HCT116 (cell line): ENCODE measurements around the gene SMTNL1. TPM values are rescaled to one million over a fixed set of nuclear protein-coding genes. Genes with fewer than 3 reads are reported as not detected.
A peak's percentile ranks its signal among the peaks of the same experiment; 100 is the strongest.

Experiments used
- ATAC-seq: fragments of 200-7000 bp; cut with Tn5 transposase; 2 replicates; pipeline ENCODE4 v1.9.1; 2020; ENCODE audit warnings: mild to moderate bottlenecking, moderate library complexity
- BruUV-seq: library from RNA; stranded (reverse); fragments of 400-500 nt; replicated peaks from 2 replicates; lab custom pipeline; 2021; lab: Mats Ljungman, UMichigan
- CTCF ChIA-PET: fragments of 300-600 bp; sonication (Branson Sonifier 250); formaldehyde crosslinking; loops from one replicate; lab custom pipeline; 2021; ENCODE audit warnings: antibody characterized with exemption; lab: Charles Lee
- POLR2A ChIA-PET: fragments of 300-600, 350-600 bp; sonication (Branson Sonifier 250); formaldehyde crosslinking; loops from one replicate; lab custom pipeline; 2021; ENCODE audit warnings: antibody characterized with exemption; lab: Charles Lee
- RAD21 ChIA-PET, 2 experiments: fragments of 300-600 bp; sonication (Branson Sonifier 250); formaldehyde crosslinking; loops; one replicate each; lab custom pipeline; 2023; ENCODE audit warnings: low total read pairs in 2 of 2; ENCODE audit not compliant: uncharacterized antibody in 2 of 2, unreplicated experiment in 2 of 2, low non-redundant PET in 1 of 2; lab: Charles Lee
- DNase-seq: peaks from one replicate; pipeline ENCODE4 v3.0.0-alpha.2; 2010; ENCODE audit warnings: low read depth, low spot score
- H2AFZ ChIP-seq: fragments of 200-600 bp; shearing (Covaris generic), sonication (generic); 2 replicates; pipeline ENCODE4 v1.6.1; 2017; ENCODE audit warnings: low read depth, mixed run types, mixed read lengths, antibody characterized with exemption, low read length; ENCODE audit not compliant: poor library complexity, severe bottlenecking
- H3K27ac ChIP-seq: 2 replicates; pipeline ENCODE4 v1.5.1; 2012; ENCODE audit warnings: low read depth, low read length
- H3K27me3 ChIP-seq: fragments of 200-600 bp; sonication (generic); 2 replicates; pipeline ENCODE4 v1.6.1; 2016; ENCODE audit warnings: mixed run types, low read length, mixed read lengths; ENCODE audit not compliant: insufficient read depth
- H3K36me3 ChIP-seq, 2 experiments: fragments of 200-500 bp in 1 of 2; fragments of 200-600 bp in 1 of 2; sonication (Bioruptor generic) in 1 of 2; sonication (generic) in 1 of 2; 2 replicates each; pipeline versions ENCODE4 v1.5.1 to v1.6.1; 2014 to 2016; ENCODE audit warnings: low read length in 2 of 2, inconsistent platforms in 1 of 2, mixed read lengths in 1 of 2, mixed run types in 1 of 2; ENCODE audit not compliant: insufficient read depth in 2 of 2, control insufficient read depth in 1 of 2
- H3K4me1 ChIP-seq, 2 experiments: fragments of 200-600 bp in 1 of 2; sonication (generic) in 1 of 2; 2 replicates each; pipeline versions ENCODE4 v1.5.1 to v1.6.1; 2012 to 2017; ENCODE audit warnings: low read length in 2 of 2, inconsistent platforms in 1 of 2, mild to moderate bottlenecking in 1 of 2, mixed read lengths in 1 of 2, mixed run types in 1 of 2, moderate library complexity in 1 of 2; ENCODE audit not compliant: insufficient read depth in 2 of 2, control insufficient read depth in 1 of 2
- H3K4me2 ChIP-seq: fragments of 200-600 bp; sonication (generic); 2 replicates; pipeline ENCODE4 v1.6.1; 2017; ENCODE audit warnings: mixed run types, low read length, mixed read lengths
- H3K4me3 ChIP-seq, 2 experiments: fragments of 200-600 bp in 1 of 2; sonication (generic) in 1 of 2; replicated peaks in 1 of 2; 2 replicates each; pipeline ENCODE4 v1.5.1; 2011 to 2016; ENCODE audit warnings: low read length in 2 of 2, control low read depth in 1 of 2, low read depth in 1 of 2, mild to moderate bottlenecking in 1 of 2, mixed read lengths in 1 of 2, mixed run types in 1 of 2
- H3K79me2 ChIP-seq: fragments of 200-600 bp; sonication (generic); 2 replicates; pipeline ENCODE4 v1.6.1; 2017; ENCODE audit warnings: mild to moderate bottlenecking, mixed run types, low read length, moderate library complexity, mixed read lengths; ENCODE audit not compliant: insufficient read depth
- H3K9ac ChIP-seq: fragments of 200-600 bp; sonication (generic); 2 replicates; pipeline ENCODE4 v1.6.1; 2016; ENCODE audit warnings: low read length, mixed read lengths
- H3K9me2 ChIP-seq: fragments of 200-600 bp; sonication (generic), shearing (Covaris generic); 2 replicates; pipeline ENCODE4 v1.6.1; 2017; ENCODE audit warnings: mixed run types, mild to moderate bottlenecking, moderate library complexity; ENCODE audit not compliant: insufficient read depth
- H3K9me3 ChIP-seq, 2 experiments: fragments of 200-500 bp in 1 of 2; fragments of 200-600 bp in 1 of 2; sonication (Bioruptor generic) in 1 of 2; sonication (generic) in 1 of 2; 2 replicates each; pipeline ENCODE4 v1.6.1; 2014 to 2017; ENCODE audit warnings: low read length in 2 of 2, mixed read lengths in 2 of 2, inconsistent platforms in 1 of 2, low read depth in 1 of 2, mild to moderate bottlenecking in 1 of 2, mixed run types in 1 of 2, moderate library complexity in 1 of 2; ENCODE audit not compliant: control insufficient read depth in 1 of 2, insufficient read depth in 1 of 2
- H4K20me1 ChIP-seq: fragments of 200-600 bp; sonication (generic), shearing (Covaris generic); 2 replicates; pipeline ENCODE4 v1.6.1; 2017; ENCODE audit warnings: mixed run types, mild to moderate bottlenecking, moderate library complexity; ENCODE audit not compliant: insufficient read depth
- CEBPB ChIP-seq: IDR thresholded peaks from 2 replicates; pipeline ENCODE4 v1.6.1; 2012; ENCODE audit warnings: low read depth
- EGR1 ChIP-seq: IDR thresholded peaks from 2 replicates; pipeline ENCODE4 v1.6.1; 2012; ENCODE audit warnings: low read depth
- ELF1 ChIP-seq: IDR thresholded peaks from 2 replicates; pipeline ENCODE4 v1.6.1; 2012; ENCODE audit warnings: low read depth, borderline replicate concordance
- EZH2 ChIP-seq: fragments of 200-600 bp; sonication (generic); IDR thresholded peaks from 2 replicates; pipeline ENCODE4 v1.6.1; 2017; ENCODE audit warnings: antibody characterized with exemption, mixed run types
- JUND ChIP-seq: IDR thresholded peaks from 2 replicates; pipeline ENCODE4 v1.6.1; 2012
- MAX ChIP-seq: IDR thresholded peaks from 2 replicates; pipeline ENCODE4 v1.6.1; 2012
- POLR2AphosphoS5 ChIP-seq: IDR thresholded peaks from 2 replicates; pipeline ENCODE4 v1.6.1; 2011; ENCODE audit warnings: mild to moderate bottlenecking, low read depth, low read length, moderate library complexity
- REST ChIP-seq: IDR thresholded peaks from 2 replicates; pipeline ENCODE4 v1.6.1; 2012; ENCODE audit warnings: low read depth
- SP1 ChIP-seq: IDR thresholded peaks from 2 replicates; pipeline ENCODE4 v1.6.1; 2012; ENCODE audit warnings: low read depth
- SRF ChIP-seq: IDR thresholded peaks from 2 replicates; pipeline ENCODE4 v1.6.1; 2012; ENCODE audit warnings: low read depth
- TCF7L2 ChIP-seq: IDR thresholded peaks from 2 replicates; pipeline ENCODE4 v1.7.0; 2011; ENCODE audit warnings: borderline replicate concordance, inconsistent platforms; ENCODE audit not compliant: insufficient read depth, insufficient read length; ENCODE audit errors: extremely low read depth
- YY1 ChIP-seq: IDR thresholded peaks from 2 replicates; pipeline ENCODE4 v1.6.1; 2011; ENCODE audit warnings: low read length, low read depth, moderate library complexity, mild to moderate bottlenecking; ENCODE audit not compliant: insufficient replicate concordance; ENCODE audit errors: extremely low read depth
- ZBTB33 ChIP-seq: IDR thresholded peaks from 2 replicates; pipeline ENCODE4 v1.6.1; 2011; ENCODE audit warnings: mild to moderate bottlenecking, low read length, moderate library complexity; ENCODE audit not compliant: insufficient replicate concordance; ENCODE audit errors: extremely low read depth
- ZFX ChIP-seq: fragments of 450-650 bp; IDR thresholded peaks from 2 replicates; pipeline ENCODE4 v1.6.1; 2017
- ZNF274 ChIP-seq: fragments of 200-500 bp; sonication (Bioruptor generic); IDR thresholded peaks from 2 replicates; pipeline ENCODE4 v1.6.1; 2014; ENCODE audit warnings: mild to moderate bottlenecking, low read depth, low read length, inconsistent platforms
- intact Hi-C: fragments of 100-400 bp; cut with micrococcal nuclease; formaldehyde crosslinking; loops from 2 replicates; pipeline ENCODE4 v1.10.0; 2022
- total RNA-seq: library from RNA; stranded (reverse); gene quantifications from one replicate; pipeline ENCODE4 v1.2.1, GENCODE V29; 2021; ENCODE audit not compliant: unreplicated experiment
- TF ChIP-seq, protein P1 (sequence below): IDR thresholded peaks from 2 replicates; pipeline ENCODE4 v1.6.1; 2012

The SMTNL1 gene
- total RNA-seq, 1 experiment from 2014 or later, result not detected

DNA sequence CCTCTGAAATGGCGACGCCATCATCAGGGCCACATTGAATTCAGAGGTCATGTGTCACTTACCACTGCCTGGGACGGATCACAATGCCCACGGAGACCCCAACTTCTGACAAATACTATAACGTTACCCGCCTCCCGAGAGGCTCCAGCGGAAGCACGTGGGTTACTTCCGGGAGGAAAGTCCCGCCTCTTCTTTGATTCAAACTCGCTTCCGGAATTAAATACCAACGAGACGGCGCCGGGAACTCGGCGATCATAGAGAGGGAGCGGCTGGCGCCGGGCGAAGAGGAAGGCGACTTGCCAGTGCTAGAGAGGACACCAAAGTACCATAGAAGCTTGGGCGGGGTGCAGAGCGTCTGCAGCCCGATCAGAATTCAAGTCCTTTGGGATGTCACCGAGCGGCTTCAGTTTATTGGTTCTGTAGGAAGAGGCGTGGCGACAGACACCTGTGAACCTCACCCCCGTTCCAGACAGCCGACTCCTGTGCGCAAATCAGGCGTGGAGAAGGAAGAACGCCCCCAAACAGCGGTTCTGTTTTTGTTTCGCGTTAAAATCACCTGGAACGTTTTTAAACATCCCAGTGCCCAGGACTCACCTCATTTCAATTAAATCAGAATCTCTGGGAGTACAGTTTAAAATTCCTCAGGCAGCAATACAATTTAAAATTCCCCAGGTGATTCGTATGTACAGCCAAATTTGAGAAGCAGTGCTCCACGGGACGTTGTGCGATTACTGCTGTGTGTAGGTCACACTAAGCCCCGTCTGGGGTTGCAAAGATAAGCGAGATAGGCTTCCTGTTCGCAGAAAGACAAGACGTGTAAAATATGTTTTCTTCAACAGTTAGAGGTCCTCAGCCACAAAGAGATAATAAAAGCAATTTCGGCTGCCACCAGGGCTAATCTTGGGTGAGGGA is 6.5 kb upstream of the SMTNL1 start, which contains the start of gene TIMM10:
Gene TIMM10, minus strand, starts transcription at position 159 of the 912 bp plus-strand sequence. CDS start 565 bp downstream, outside the sequence.
- POLR2A ChIA-PET, result interaction anchor here (0.6 kb wide), 1 partner anchor 70 kb away, joined by 3 read pairs; the partner anchor contains the start of gene RTN4RL2
- TF ChIP-seq TCF7L2 (peak; percentile 83), EGR1 (peak; percentile 63), ZFX (peak; percentile 50; the same call in 1 of the 2 replicates), JUND (no peak), ELF1 (peak; percentile 92), EZH2 (no peak), POLR2AphosphoS5 (peak; percentile 90), ZBTB33 (peak; percentile 57), YY1 (peak; percentile 35), SP1 (peak; percentile 78), ZNF274 (no peak), SRF (peak; percentile 63; the same call in 1 of the 2 replicates), REST (no peak), CEBPB (no peak), MAX (peak; percentile 97)
- TF ChIP-seq, protein P1, sequence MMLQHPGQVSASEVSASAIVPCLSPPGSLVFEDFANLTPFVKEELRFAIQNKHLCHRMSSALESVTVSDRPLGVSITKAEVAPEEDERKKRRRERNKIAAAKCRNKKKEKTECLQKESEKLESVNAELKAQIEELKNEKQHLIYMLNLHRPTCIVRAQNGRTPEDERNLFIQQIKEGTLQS, result no peak

More for the DNA sequence above, 6.5 kb upstream of the SMTNL1 start, which contains the start of gene TIMM10:
- Histone ChIP-seq H3K4me3 (peak within 1 kb of the TSS; percentile 64 to 84), H3K4me2 (peak within 1 kb of the TSS; percentile 93), H3K36me3 (peaks cover 2 to 7% of the 10 kb centered on the region in 2 experiments; a peak in 1 of 4 replicates), H3K9me3 (no peaks in the 10 kb centered on the region), H3K9ac (peak within 1 kb of the TSS; percentile 83), H3K9me2 (no peaks in the 10 kb centered on the region), H3K27ac (peak within 1 kb of the TSS; percentile 61), H4K20me1 (no peaks in the 10 kb centered on the region), H3K4me1 (peaks cover 16 to 17% of the 10 kb centered on the region in 2 experiments), H2AFZ (peak within 1 kb of the TSS; percentile 75), H3K27me3 (no peaks in the 10 kb centered on the region), H3K79me2 (peaks cover 26% of the 10 kb centered on the region)
- ChIA-PET RAD21 (interaction anchor here in 1 of 2 experiments (1.2 kb wide), 1 partner anchor 37 kb away, joined by 3 read pairs; no protein-coding TSS in a partner anchor), CTCF (interaction anchor here (1.3 to 2.1 kb wide), 2 partner anchors 39 to 114 kb away, joined by 4 to 6 read pairs; no protein-coding TSS in a partner anchor)
- DNase-seq, result peak; percentile 99
- ATAC-seq, result peak; percentile 95
- intact Hi-C loops, result loop anchor here (1.0 kb wide), 2 partner anchors 113 to 181 kb away; partner anchors contain the start of genes MED19 and TMX2
- BruUV-seq, result TSS peak; percentile 77
